GM12891 (cell line): ENCODE measurements around the gene CALHM1.

Experiments
- PAX5 ChIP-seq: IDR thresholded peaks from 2 replicates; pipeline ENCODE4 v1.6.1; 2011; ENCODE audit warnings: low read length, moderate library complexity, mild to moderate bottlenecking; ENCODE audit not compliant: insufficient read depth, severe bottlenecking
- POLR2A ChIP-seq: IDR thresholded peaks from 2 replicates; pipeline ENCODE4 v1.6.1; 2011; ENCODE audit warnings: low read depth, low read length, control low read depth
- POU2F2 ChIP-seq: IDR thresholded peaks from 2 replicates; pipeline ENCODE4 v1.6.1; 2011; ENCODE audit warnings: low read depth, mild to moderate bottlenecking, control low read depth, low read length, moderate library complexity

DNA sequence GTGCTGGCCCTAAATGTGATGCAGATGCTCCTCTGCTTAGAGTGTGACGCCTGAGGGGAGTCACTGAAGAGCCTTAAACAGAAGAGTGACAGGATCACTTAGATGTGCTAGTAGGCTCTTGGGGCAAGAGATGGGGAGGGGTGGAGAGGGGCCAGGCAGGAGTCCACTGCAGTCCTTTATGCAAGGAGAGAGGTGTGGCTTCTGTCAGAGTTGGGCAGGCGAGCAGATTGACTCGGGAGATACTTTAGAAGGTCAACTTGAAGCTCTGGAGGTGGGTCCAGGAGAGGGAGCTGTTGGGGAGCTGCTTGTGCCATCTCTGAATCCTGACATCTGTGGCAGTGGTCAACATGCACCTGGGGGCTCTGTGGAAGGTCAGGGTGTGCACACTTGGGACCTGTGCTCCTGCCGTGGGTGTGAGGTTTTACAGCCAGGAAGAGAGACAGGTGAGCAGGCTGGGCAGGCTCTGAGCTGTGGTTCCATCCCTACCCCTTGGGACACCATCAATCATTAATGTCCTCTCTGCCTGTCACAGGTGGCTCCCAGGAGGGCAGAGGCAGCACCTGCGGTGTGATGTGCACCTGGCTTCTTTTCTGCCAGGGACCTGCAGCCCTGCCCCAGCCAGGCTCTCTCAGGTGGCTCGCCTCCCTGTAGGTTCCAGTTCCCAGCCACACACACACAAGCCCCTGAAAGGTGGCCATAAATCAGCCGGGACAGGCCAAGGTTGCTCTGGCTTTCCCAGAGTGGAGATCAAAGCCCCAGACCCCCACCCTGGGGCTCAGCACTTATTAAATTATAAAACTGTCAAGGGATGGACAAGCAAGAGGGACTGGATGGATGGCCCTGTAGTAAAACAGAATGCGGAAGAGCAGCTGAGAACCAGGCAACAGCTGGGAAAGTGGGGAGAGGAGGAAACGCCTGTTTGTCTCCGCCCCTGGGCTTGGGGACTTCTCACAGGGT, 48.8 kb upstream of the CALHM1 start:
- no peak for TF ChIP-seq PAX5
- no peak for TF ChIP-seq POU2F2
- no peak for TF ChIP-seq POLR2A
